NT2/D1 (cell line): ENCODE measurements around the gene REPS2.

ENCODE experiments used
- DNase-seq: peaks from one replicate; pipeline ENCODE4 v3.0.0-alpha.2; 2011; ENCODE audit warnings: low read depth, low spot score
- H3K27me3 ChIP-seq: 2 replicates; pipeline ENCODE4 v1.6.0; 2011; ENCODE audit warnings: mild to moderate bottlenecking; ENCODE audit not compliant: insufficient read length, insufficient read depth
- H3K36me3 ChIP-seq: 2 replicates; pipeline ENCODE4 v1.6.1; 2011; ENCODE audit warnings: mild to moderate bottlenecking, low read length, mixed read lengths; ENCODE audit not compliant: insufficient read depth, insufficient read length
- H3K4me1 ChIP-seq: 2 replicates; pipeline ENCODE4 v1.5.1; 2011; ENCODE audit not compliant: insufficient read depth, insufficient read length
- H3K4me3 ChIP-seq: 2 replicates; pipeline ENCODE4 v1.5.1; 2011; ENCODE audit warnings: low read depth; ENCODE audit not compliant: insufficient read length
- H3K9ac ChIP-seq: 2 replicates; pipeline ENCODE4 v1.6.0; 2011; ENCODE audit warnings: low read depth; ENCODE audit not compliant: insufficient read length
- H3K9me3 ChIP-seq: 2 replicates; pipeline ENCODE4 v1.5.1; 2011; ENCODE audit warnings: mild to moderate bottlenecking, low read length; ENCODE audit not compliant: insufficient read depth
- SUZ12 ChIP-seq: IDR thresholded peaks from 2 replicates; pipeline ENCODE4 v1.6.1; 2011; ENCODE audit not compliant: insufficient read length, insufficient read depth; ENCODE audit errors: extremely low read depth
- YY1 ChIP-seq: IDR thresholded peaks from 2 replicates; pipeline ENCODE4 v1.6.1; 2011; ENCODE audit not compliant: insufficient read length, insufficient read depth
- ZNF274 ChIP-seq: IDR thresholded peaks from 2 replicates; pipeline ENCODE4 v1.6.1; 2011; ENCODE audit warnings: mild to moderate bottlenecking, low read depth, low read length

Gene REPS2

DNA sequence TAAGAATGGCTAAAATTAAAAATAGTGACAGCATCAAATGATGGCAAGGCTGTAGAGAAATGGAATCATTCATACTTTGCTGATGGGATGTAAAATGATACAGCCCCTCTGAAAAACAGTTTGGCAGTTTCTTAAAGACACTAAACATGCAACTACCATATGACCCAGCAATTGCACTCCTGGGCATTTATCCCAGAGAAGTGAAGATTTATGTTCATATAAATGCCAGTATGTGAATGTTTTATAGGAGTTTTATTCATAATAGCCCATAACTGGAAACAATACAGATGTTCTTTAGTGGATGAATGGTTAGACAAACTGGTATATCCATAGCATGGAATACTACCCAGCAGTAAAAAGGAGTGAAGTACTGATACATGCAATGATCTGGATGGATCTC is 43.3 kb downstream of the REPS2 start:
- Histone ChIP-seq H3K36me3 (no peaks in the 10 kb centered on the region), H3K9me3 (no peaks in the 10 kb centered on the region)

DNA sequence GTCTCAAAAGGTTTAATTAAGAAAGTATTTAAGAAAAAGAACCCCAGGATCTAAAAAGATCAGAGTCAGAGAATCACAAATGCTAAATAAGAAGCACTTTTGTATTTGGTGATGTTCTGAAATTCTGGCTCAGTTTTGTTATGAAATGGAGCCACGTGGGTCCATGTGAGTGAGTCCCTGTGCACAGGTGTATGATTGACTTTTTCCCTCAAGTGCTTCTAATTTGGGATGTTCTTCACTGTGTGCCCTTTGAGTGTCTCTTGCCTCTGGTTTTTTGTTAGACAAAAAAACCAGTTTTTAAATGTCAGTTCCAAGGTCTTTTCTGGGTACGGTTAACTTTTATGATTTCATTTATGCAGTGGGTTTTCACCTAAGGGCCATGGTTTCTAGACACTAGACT is 44.4 kb downstream of the REPS2 start:
- TF ChIP-seq YY1 = no peak
- TF ChIP-seq SUZ12 = no peak
- no peak for TF ChIP-seq ZNF274
- Histone ChIP-seq H3K9me3 (no peaks in the 10 kb centered on the region), H3K9ac (no peak overlapping the region), H3K4me1 (no peaks in the 10 kb centered on the region), H3K36me3 (no peaks in the 10 kb centered on the region), H3K27me3 (no peaks in the 10 kb centered on the region), H3K4me3 (no peak overlapping the region)
- DNase-seq = no peak

More for the DNA sequence above, 43.3 kb downstream of the REPS2 start:
- no peak for DNase-seq
- Histone ChIP-seq H3K4me3 (no peak overlapping the region), H3K9ac (no peak overlapping the region), H3K4me1 (no peaks in the 10 kb centered on the region), H3K27me3 (no peaks in the 10 kb centered on the region)
- no peak for TF ChIP-seq SUZ12
- TF ChIP-seq YY1 = no peak
- TF ChIP-seq ZNF274 = no peak

DNA sequence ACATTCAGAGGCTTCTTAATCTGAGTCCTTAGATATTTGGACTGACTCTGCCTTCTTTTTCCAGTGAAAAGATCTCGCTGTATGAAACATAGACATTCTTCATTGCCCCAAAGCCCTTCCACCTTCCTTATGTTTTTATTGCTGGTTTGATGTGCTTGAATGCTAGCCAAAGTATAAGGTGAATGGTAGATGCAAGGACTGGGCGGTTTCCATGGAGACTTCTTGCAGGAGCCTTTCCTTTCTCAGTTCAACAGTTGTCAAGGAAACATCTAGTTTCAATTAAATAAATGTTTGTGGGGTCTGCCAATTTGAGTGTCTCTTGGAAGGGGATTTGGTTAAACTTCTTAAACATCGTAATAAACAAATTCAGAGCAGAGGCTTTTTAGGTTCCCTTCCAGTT is 46.0 kb downstream of the REPS2 start:
- H3K9me3 ChIP-seq = no peaks in the 10 kb centered on the region
- TF ChIP-seq ZNF274 = no peak
- TF ChIP-seq YY1 = no peak
- no peak for TF ChIP-seq SUZ12
- H3K4me3 ChIP-seq = no peak overlapping the region
- DNase-seq = no peak
- no peaks in the 10 kb centered on the region for H3K27me3 ChIP-seq
- H3K36me3 ChIP-seq = no peaks in the 10 kb centered on the region
- H3K4me1 ChIP-seq = no peaks in the 10 kb centered on the region
- no peak overlapping the region for H3K9ac ChIP-seq

DNA sequence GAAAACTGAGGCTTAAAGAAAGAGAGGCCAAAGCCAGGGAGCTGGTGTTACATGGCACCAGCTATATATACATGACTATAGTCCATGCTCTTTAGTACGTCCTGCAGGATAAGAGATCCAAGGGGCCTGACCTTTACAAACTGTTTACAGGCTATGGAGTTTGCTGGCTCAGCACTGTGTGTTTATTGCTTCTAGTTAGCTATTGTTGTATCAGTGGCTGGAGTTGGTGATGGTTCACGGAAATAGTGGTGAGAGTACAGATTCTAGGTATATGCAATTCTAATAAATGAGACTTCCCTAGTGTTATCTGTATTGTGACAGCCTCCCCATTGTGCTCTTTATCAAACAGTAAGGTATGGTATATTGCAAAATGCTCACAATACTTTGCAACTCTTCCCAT is 46.5 kb downstream of the REPS2 start:
- no peak for DNase-seq
- Histone ChIP-seq H3K9ac (no peak overlapping the region), H3K27me3 (no peaks in the 10 kb centered on the region), H3K4me1 (no peaks in the 10 kb centered on the region), H3K9me3 (no peaks in the 10 kb centered on the region), H3K36me3 (no peaks in the 10 kb centered on the region), H3K4me3 (no peak overlapping the region)
- TF ChIP-seq ZNF274 = no peak
- no peak for TF ChIP-seq YY1
- no peak for TF ChIP-seq SUZ12

DNA sequence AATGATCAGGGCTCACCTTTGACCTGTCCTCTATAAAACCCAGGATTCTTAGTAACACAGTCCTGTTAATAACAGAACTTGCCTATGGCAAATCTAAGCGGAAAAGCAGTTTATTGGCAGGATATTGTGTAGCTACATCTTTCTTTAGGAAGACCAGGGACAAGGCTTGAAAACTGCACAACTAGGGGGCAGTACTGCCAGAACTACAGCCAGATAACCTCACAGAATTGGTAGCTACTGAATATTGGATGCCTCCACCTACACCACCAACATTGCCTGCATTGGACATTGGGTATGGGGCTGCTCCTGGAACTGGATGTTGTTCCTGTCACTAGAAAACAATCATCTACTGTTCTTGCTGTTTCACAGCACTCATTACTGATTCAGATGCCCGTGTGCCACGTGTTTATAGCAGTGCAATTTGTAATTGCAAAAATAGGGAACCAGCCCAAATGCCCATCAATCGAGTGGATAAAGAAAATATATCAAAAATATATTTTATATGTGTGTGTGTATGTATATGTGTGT is 47.4 kb downstream of the REPS2 start:
- H3K9ac ChIP-seq = no peak overlapping the region
- H3K4me3 ChIP-seq = no peak overlapping the region
- no peaks in the 10 kb centered on the region for H3K9me3 ChIP-seq
- DNase-seq = no peak
- no peak for TF ChIP-seq SUZ12
- H3K27me3 ChIP-seq = no peaks in the 10 kb centered on the region
- H3K4me1 ChIP-seq = no peaks in the 10 kb centered on the region
- no peaks in the 10 kb centered on the region for H3K36me3 ChIP-seq

DNA sequence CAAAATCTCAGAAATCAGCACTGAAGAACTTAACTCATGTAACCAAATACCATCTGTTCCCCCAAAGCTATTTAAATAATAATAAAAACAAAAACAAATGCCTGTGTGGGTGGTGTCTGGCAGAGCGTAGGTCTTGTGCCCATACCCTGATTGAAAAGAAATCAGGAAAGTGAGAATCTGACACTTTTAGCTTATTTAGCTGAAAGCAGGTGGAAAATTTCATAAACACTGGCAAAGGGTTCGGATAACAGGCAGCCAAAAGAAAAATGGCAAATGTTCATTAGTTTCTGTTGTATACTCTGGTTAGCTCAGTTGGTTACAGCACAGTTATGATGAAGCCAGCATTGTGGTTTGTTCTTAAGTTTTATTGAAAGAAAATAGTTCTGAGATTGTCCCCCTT is 48.3 kb downstream of the REPS2 start:
- H3K27me3 ChIP-seq = no peaks in the 10 kb centered on the region
- TF ChIP-seq ZNF274 = no peak
- no peak for TF ChIP-seq SUZ12
- no peak for TF ChIP-seq YY1
- no peaks in the 10 kb centered on the region for H3K9me3 ChIP-seq
- DNase-seq = no peak
- H3K9ac ChIP-seq = no peak overlapping the region
- no peak overlapping the region for H3K4me3 ChIP-seq
- no peaks in the 10 kb centered on the region for H3K4me1 ChIP-seq
- H3K36me3 ChIP-seq = no peaks in the 10 kb centered on the region

DNA sequence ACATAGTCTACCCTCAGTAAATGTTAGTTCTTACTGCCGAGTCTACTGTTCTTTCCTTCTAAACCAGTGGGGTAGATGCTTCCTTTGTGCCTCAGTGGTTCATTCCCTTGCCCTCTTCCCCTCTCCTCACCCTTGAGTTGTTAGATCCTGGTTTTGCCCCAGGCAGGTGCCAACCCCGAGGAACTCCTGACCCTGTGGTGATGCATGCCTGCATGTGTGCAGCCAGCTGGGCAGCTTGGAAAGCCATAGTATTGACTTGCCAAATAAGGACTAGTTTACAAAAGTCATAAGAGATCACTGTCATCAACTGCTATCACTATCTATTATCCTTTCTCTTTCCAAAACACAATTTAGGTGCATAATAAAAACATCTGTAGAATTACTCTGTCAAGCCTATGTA is 50.9 kb downstream of the REPS2 start:
- Histone ChIP-seq H3K36me3 (no peaks in the 10 kb centered on the region), H3K4me3 (no peak overlapping the region), H3K9me3 (no peaks in the 10 kb centered on the region), H3K9ac (no peak overlapping the region), H3K27me3 (no peaks in the 10 kb centered on the region), H3K4me1 (no peaks in the 10 kb centered on the region)
- DNase-seq = no peak
- TF ChIP-seq SUZ12 (no peak), YY1 (no peak), ZNF274 (no peak)

DNA sequence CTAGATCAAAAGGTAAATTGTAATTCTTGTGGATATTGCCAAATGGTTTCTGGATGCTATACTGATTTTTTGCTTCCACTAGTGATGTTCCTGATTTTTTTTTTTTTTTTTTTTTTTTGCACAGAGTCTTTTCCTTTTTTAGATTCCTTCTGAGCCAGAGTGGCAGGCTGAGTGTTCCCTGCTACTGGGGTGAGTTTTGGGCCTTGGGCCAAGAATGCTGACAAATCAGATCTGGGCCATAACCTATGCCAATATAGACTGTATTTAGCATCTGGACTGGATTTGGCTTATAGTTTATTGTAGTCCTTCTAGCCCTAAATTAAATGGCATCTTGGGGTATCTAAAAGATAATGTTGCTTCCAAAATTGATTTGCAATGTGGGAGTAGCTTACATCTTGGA is 52.8 kb downstream of the REPS2 start:
- Histone ChIP-seq H3K4me3 (no peak overlapping the region), H3K36me3 (no peaks in the 10 kb centered on the region), H3K9ac (no peak overlapping the region), H3K9me3 (no peaks in the 10 kb centered on the region), H3K27me3 (no peaks in the 10 kb centered on the region), H3K4me1 (no peaks in the 10 kb centered on the region)
- no peak for DNase-seq
- TF ChIP-seq ZNF274 = no peak
